ENCODE measurements around the gene NHERF1. TPM values are rescaled to one million over a fixed set of nuclear protein-coding genes. Genes with fewer than 3 reads are reported as not detected.

NHERF1 gene
- total and polyA plus RNA-seq, 2 of the 4 experiments (the other 2 are of a cell fraction) = 3.8 to 11.8 TPM

GRCh38 chr17:74761931-74762330 is 13.5 kb downstream of the NHERF1 start:
- H4K8ac ChIP-seq (ENCODE audit: low read depth in 2 of 2, low read length in 2 of 2) = no peak overlapping the region
- H3K9ac ChIP-seq (ENCODE audit: low read depth, low read length) = no peak overlapping the region
- WGBS, 2 experiments (ENCODE audit: extremely low coverage in 2 of 2, insufficient read length in 1 of 2) = 93% methylated on average over 5 of the region's 11 CpGs; no CpG with 5 or more reads in 1 of the 2 experiments
- H2AK9ac ChIP-seq (replicated peaks; ENCODE audit: low read depth, low read length, poor library complexity) = no peak overlapping the region
- no peaks in the 10 kb centered on the region for H3K36me3 ChIP-seq (ENCODE audit: control insufficient read depth, insufficient read depth, low read length)
- no peak overlapping the region for H4K91ac ChIP-seq (ENCODE audit: insufficient read depth, low read depth, low read length)
- H3K23ac ChIP-seq (ENCODE audit: low read depth, low read length) = no peak overlapping the region
- H2AK5ac ChIP-seq (ENCODE audit: low read depth, low read length) = no peak overlapping the region
- H4K20me1 ChIP-seq (ENCODE audit: insufficient read depth, low read length) = peaks cover 8% of the 10 kb centered on the region
- no peak overlapping the region for H3K4ac ChIP-seq (ENCODE audit: low read depth, low read length)
- in situ Hi-C loops (cut with MboI; ENCODE audit: low sequenced_read_pairs) = no loop called here
- BruUV-seq (replicated peaks) = no TSS peak
- peaks cover 0 to 10% of the 10 kb centered on the region in 2 experiments; a peak in 2 of 4 replicates for H3K79me1 ChIP-seq (ENCODE audit: low read depth in 1 of 2, low read length in 2 of 2)
- no peak overlapping the region for H4K5ac ChIP-seq (ENCODE audit: low read depth, low read length)
- no peaks in the 10 kb centered on the region for H3K27me3 ChIP-seq (ENCODE audit: control insufficient read depth, insufficient read depth, low read length)
- peaks cover 25% of the 10 kb centered on the region for H3K4me1 ChIP-seq (ENCODE audit: control insufficient read depth, insufficient read depth, low read length)
- no peak overlapping the region for H2BK120ac ChIP-seq (ENCODE audit: low read depth, low read length)
- H2AFZ ChIP-seq (replicated peaks; ENCODE audit: low read length, poor library complexity) = no peak overlapping the region
- H3K4me2 ChIP-seq (ENCODE audit: low read depth, low read length) = no peak overlapping the region
- no peak overlapping the region for H3K14ac ChIP-seq (replicated peaks; ENCODE audit: low read depth, low read length)
- no peak overlapping the region for H2BK5ac ChIP-seq (ENCODE audit: low read depth, low read length, poor library complexity, severe bottlenecking)
- H3K56ac ChIP-seq (ENCODE audit: extremely low read depth, insufficient read depth, low read length) = no peak overlapping the region
- no peak overlapping the region for H3K27ac ChIP-seq (ENCODE audit: insufficient read depth, low read length)
- no peak overlapping the region for H2BK15ac ChIP-seq (ENCODE audit: low read depth, low read length)
- intact Hi-C loops (cut with micrococcal nuclease) = no loop called here
- dilution Hi-C loops (cut with HindIII; ENCODE audit: low sequenced_read_pairs, unreplicated experiment) = no loop called here
- ATAC-seq (ENCODE audit: low read depth) (no peak), DNase-seq (no peak)
- ChIA-PET POLR2A (ENCODE audit: unreplicated experiment) (interaction anchor here (0.5 kb wide), 1 partner anchor 30 kb away, joined by 5 read pairs; no protein-coding TSS in a partner anchor), CTCF (interaction anchor here (1.1 kb wide), 1 partner anchor 12 kb away, joined by 4 read pairs; no protein-coding TSS in a partner anchor)
- no peak overlapping the region for H3K4me3 ChIP-seq (ENCODE audit: insufficient read depth, low read depth, low read length)
- TF ChIP-seq USF2 (IDR thresholded peaks at IDR 0.05; ENCODE audit: low read depth, low read length) = no peak
- TF ChIP-seq FOS (IDR thresholded peaks at IDR 0.05; ENCODE audit: low read depth, low read length) = no peak
- no peak overlapping the region for H2BK20ac ChIP-seq (ENCODE audit: low read depth, low read length)
- H3K9me1 ChIP-seq (ENCODE audit: insufficient read depth, low read length) = 0 out of 2 replicates have a peak, but pooled peaks cover 6% of the 10 kb centered on the region
- no peaks in the 10 kb centered on the region for H3K9me3 ChIP-seq (ENCODE audit: control insufficient read depth, insufficient read depth, low read length)
- no peak overlapping the region for H3K18ac ChIP-seq (ENCODE audit: low read depth, low read length)
